Measurements from ENCODE around the gene OR52K2.

GRCh38 chr11:4455419-4455818 is 6.3 kb downstream of the OR52K2 start:
- TF ChIP-seq CTCF (conservative IDR thresholded peaks at IDR 0.05; ENCODE audit: low read depth in 2 of 2) (no peak), ZNF114 (CRISPR knock-in tag; IDR thresholded peaks at IDR 0.05) (no peak), REST (IDR thresholded peaks at IDR 0.05; ENCODE audit: unreplicated experiment) (no peak), EZH2 (IDR thresholded peaks at IDR 0.05; ENCODE audit: low read depth, unreplicated experiment) (no peak), POLR2AphosphoS5 (IDR thresholded peaks at IDR 0.05; ENCODE audit: low read depth) (no peak), CREB1 (CRISPR knock-in tag; IDR thresholded peaks at IDR 0.05; ENCODE audit: low read depth) (no peak), EZH2phosphoT487 (IDR thresholded peaks at IDR 0.05; ENCODE audit: unreplicated experiment) (no peak), ZNF331 (CRISPR knock-in tag; IDR thresholded peaks at IDR 0.05; ENCODE audit: low read depth) (no peak), JUNB (IDR thresholded peaks at IDR 0.05; ENCODE audit: unreplicated experiment) (no peak), ETS1 (IDR thresholded peaks at IDR 0.05) (no peak)

Data from GM23338 (cell line).